DND-41 (cell line): Measurements from ENCODE around the gene CHEK1.

Source experiments
- CTCF ChIP-seq: IDR thresholded peaks from 2 replicates; pipeline ENCODE4 v1.5.1; 2012; ENCODE audit warnings: borderline replicate concordance, low read length, moderate library complexity, mild to moderate bottlenecking; ENCODE audit not compliant: poor library complexity, severe bottlenecking; ENCODE audit errors: extremely low read depth
- EZH2 ChIP-seq: IDR thresholded peaks from 3 replicates; pipeline ENCODE4 v1.6.1; 2012; ENCODE audit warnings: borderline replicate concordance, low read depth, mild to moderate bottlenecking, moderate library complexity, low read length, inconsistent platforms; ENCODE audit not compliant: severe bottlenecking

- TF ChIP-seq CTCF = no peak
- TF ChIP-seq EZH2 = no peak
Observed at GRCh38 chr11:125720781-125721180, 95.8 kb downstream of the CHEK1 start.
